Caco-2 (cell line): Measurements from ENCODE around the gene TPX2. TPM values are rescaled to one million over a fixed set of nuclear protein-coding genes. Genes with fewer than 3 reads are reported as not detected.
A peak's percentile ranks its signal among the peaks of the same experiment; 100 is the strongest.

Experiments
- BruUV-seq: library from RNA; stranded (reverse); fragments of 400-500 nt; replicated peaks from 2 replicates; lab custom pipeline; 2021; lab: Mats Ljungman, UMichigan
- CTCF ChIA-PET: fragments of 300-600 bp; sonication (Branson Sonifier 250); formaldehyde crosslinking; loops from one replicate; lab custom pipeline; 2022; ENCODE audit warnings: antibody characterized with exemption; lab: Charles Lee
- POLR2A ChIA-PET: fragments of 300-600 bp; sonication (Branson Sonifier 250); formaldehyde crosslinking; loops from one replicate; lab custom pipeline; 2022; ENCODE audit warnings: antibody characterized with exemption; lab: Charles Lee
- DNase-seq, 2 experiments: peaks; one replicate each; pipeline versions ENCODE4 v3.0.0 to v3.0.0-alpha.2; 2020 to 2022
- H3K27me3 ChIP-seq: replicated peaks from 2 replicates; pipeline ENCODE4 v1.6.0; 2011; ENCODE audit warnings: low read length; ENCODE audit not compliant: control insufficient read depth, insufficient read depth
- H3K36me3 ChIP-seq: 2 replicates; pipeline ENCODE4 v1.5.1; 2011; ENCODE audit warnings: low read length; ENCODE audit not compliant: control insufficient read depth, insufficient read depth
- H3K4me1 ChIP-seq: fragments of 250-450 bp; sonication (Bioruptor Pico); 2 replicates; pipeline ENCODE4 v1.5.1; 2020; ENCODE audit warnings: mild to moderate bottlenecking
- H3K4me3 ChIP-seq: 2 replicates; pipeline ENCODE4 v1.5.1; 2011; ENCODE audit warnings: low read depth, mild to moderate bottlenecking, control low read depth, low read length
- H3K9me3 ChIP-seq: fragments of 250-450 bp; sonication (Bioruptor Pico); 2 replicates; pipeline ENCODE4 v1.5.1; 2020; ENCODE audit warnings: mild to moderate bottlenecking, moderate library complexity
- H3K27ac Mint-ChIP-seq: one replicate; pipeline ENCODE4 v1.8.0; 2022; ENCODE audit warnings: mixed read lengths; ENCODE audit not compliant: unreplicated experiment
- H3K27me3 Mint-ChIP-seq: one replicate; pipeline ENCODE4 v1.8.0; 2022; ENCODE audit warnings: mixed read lengths; ENCODE audit not compliant: insufficient read depth, unreplicated experiment
- H3K36me3 Mint-ChIP-seq: one replicate; pipeline ENCODE4 v1.8.0; 2022; ENCODE audit warnings: mild to moderate bottlenecking, mixed read lengths; ENCODE audit not compliant: insufficient read depth, unreplicated experiment
- H3K4me1 Mint-ChIP-seq: one replicate; pipeline ENCODE4 v1.8.0; 2022; ENCODE audit warnings: low read depth, mixed read lengths; ENCODE audit not compliant: unreplicated experiment
- H3K4me3 Mint-ChIP-seq: one replicate; pipeline ENCODE4 v1.8.0; 2022; ENCODE audit warnings: mild to moderate bottlenecking, moderate library complexity, mixed read lengths; ENCODE audit not compliant: unreplicated experiment
- H3K9me3 Mint-ChIP-seq: one replicate; pipeline ENCODE4 v1.8.0; 2022; ENCODE audit warnings: mixed read lengths; ENCODE audit not compliant: unreplicated experiment
- CTCF ChIP-seq, 2 experiments: fragments of 200-600 bp in 1 of 2; IDR thresholded peaks; 1 replicate in 1 of 2; 2 replicates in 1 of 2; pipeline versions ENCODE4 v1.5.1 to v1.8.0; 2011 to 2022; ENCODE audit warnings: antibody characterized with exemption in 1 of 2, control low read depth in 1 of 2, inconsistent platforms in 1 of 2, low read depth in 1 of 2, low read length in 1 of 2, mild to moderate bottlenecking in 1 of 2, moderate library complexity in 1 of 2; ENCODE audit not compliant: insufficient read depth in 1 of 2, severe bottlenecking in 1 of 2, unreplicated experiment in 1 of 2
- intact Hi-C: fragments of 100-400 bp; cut with micrococcal nuclease; formaldehyde crosslinking; loops from one replicate; pipeline ENCODE4 v1.10.0; 2022; ENCODE audit not compliant: unreplicated experiment
- total RNA-seq: library from RNA; stranded (reverse); gene quantifications from 2 replicates; pipeline ENCODE4 v1.2.3, GENCODE V29; 2022

Gene TPX2
- total RNA-seq, 1 experiment from 2014 or later = 237 TPM

GRCh38 chr20:31833130-31833930 is 94.2 kb downstream of the TPX2 start:
- ChIA-PET CTCF (interaction anchor here (0.9 to 1.1 kb wide), 4 partner anchors 10 to 184 kb away, joined by 3 to 5 read pairs (median 4); no protein-coding TSS in a partner anchor), POLR2A (no interaction called here)
- H3K4me3 Mint-ChIP-seq = no peak overlapping the region
- intact Hi-C loops = no loop called here
- DNase-seq = peak; percentile 88 to 91
- no peaks in the 10 kb centered on the region for H3K9me3 Mint-ChIP-seq
- peaks cover 5% of the 10 kb centered on the region for H3K4me1 Mint-ChIP-seq
- H3K36me3 Mint-ChIP-seq = no peaks in the 10 kb centered on the region
- no peaks in the 10 kb centered on the region for H3K27me3 ChIP-seq
- no TSS peak for BruUV-seq
- H3K4me1 ChIP-seq = peaks cover 13% of the 10 kb centered on the region
- TF ChIP-seq CTCF (IDR thresholded peaks at IDR 0.05; ENCODE audit: insufficient read depth in 1 of 2, low read depth in 1 of 2, low read length in 1 of 2, severe bottlenecking in 1 of 2, unreplicated experiment in 1 of 2) = peak; percentile 98 to 99
- H3K4me3 ChIP-seq = no peak overlapping the region
- H3K27ac Mint-ChIP-seq = no peak overlapping the region
- H3K36me3 ChIP-seq = no peaks in the 10 kb centered on the region
- H3K9me3 ChIP-seq = no peaks in the 10 kb centered on the region
- H3K27me3 Mint-ChIP-seq = no peaks in the 10 kb centered on the region

- intact Hi-C loops = no loop called here
- Mint-ChIP-seq H3K27ac (no peak overlapping the region), H3K9me3 (no peaks in the 10 kb centered on the region), H3K4me3 (no peak overlapping the region), H3K36me3 (no peaks in the 10 kb centered on the region), H3K4me1 (peaks cover 5% of the 10 kb centered on the region), H3K27me3 (no peaks in the 10 kb centered on the region)
- Histone ChIP-seq H3K36me3 (no peaks in the 10 kb centered on the region), H3K27me3 (no peaks in the 10 kb centered on the region), H3K4me1 (peaks cover 13% of the 10 kb centered on the region), H3K4me3 (no peak overlapping the region), H3K9me3 (no peaks in the 10 kb centered on the region)
- no TSS peak for BruUV-seq
- TF ChIP-seq CTCF (IDR thresholded peaks at IDR 0.05; ENCODE audit: insufficient read depth in 1 of 2, low read depth in 1 of 2, low read length in 1 of 2, severe bottlenecking in 1 of 2, unreplicated experiment in 1 of 2) = no peak
- CTCF ChIA-PET = interaction anchor here (0.5 to 1.1 kb wide), 6 partner anchors 11 to 447 kb away, joined by 3 to 5 read pairs (median 4); no protein-coding TSS in a partner anchor
- peak in 1 of 2 experiments; percentile 50 for DNase-seq
- POLR2A ChIA-PET = interaction anchor here (0.6 kb wide), 1 partner anchor 207 kb away, joined by 7 read pairs; no protein-coding TSS in a partner anchor
These were observed 94.9 kb downstream of the TPX2 start for GRCh38 chr20:31833931-31834521.

- Mint-ChIP-seq H3K27me3 (no peaks in the 10 kb centered on the region), H3K36me3 (no peaks in the 10 kb centered on the region), H3K4me3 (no peak overlapping the region), H3K9me3 (no peaks in the 10 kb centered on the region), H3K27ac (no peak overlapping the region), H3K4me1 (peaks cover 5% of the 10 kb centered on the region)
- no peak for DNase-seq
- peaks cover 13% of the 10 kb centered on the region for H3K4me1 ChIP-seq
- H3K27me3 ChIP-seq = no peaks in the 10 kb centered on the region
- H3K36me3 ChIP-seq = no peaks in the 10 kb centered on the region
- no peaks in the 10 kb centered on the region for H3K9me3 ChIP-seq
- BruUV-seq = no TSS peak
- H3K4me3 ChIP-seq = no peak overlapping the region
- ChIA-PET CTCF (interaction anchor here (1.3 to 2.0 kb wide), 2 partner anchors 16 to 18 kb away, joined by 4 to 8 read pairs; no protein-coding TSS in a partner anchor), POLR2A (no interaction called here)
- no peak for TF ChIP-seq CTCF (IDR thresholded peaks at IDR 0.05; ENCODE audit: insufficient read depth in 1 of 2, low read depth in 1 of 2, low read length in 1 of 2, severe bottlenecking in 1 of 2, unreplicated experiment in 1 of 2)
- intact Hi-C loops = no loop called here
These were observed 96.5 kb downstream of the TPX2 start for GRCh38 chr20:31835554-31835953.
